Panc1 (cell line): Measurements from ENCODE around the gene ST8SIA6. TPM values are rescaled to one million over a fixed set of nuclear protein-coding genes. Genes with fewer than 3 reads are reported as not detected.

ENCODE experiments used
- ATAC-seq: fragments of 200-7000 bp; cut with Tn5 transposase; 2 replicates; pipeline ENCODE4 v1.9.1; 2020; ENCODE audit warnings: mild to moderate bottlenecking, moderate library complexity
- BruUV-seq: library from RNA; stranded (reverse); fragments of 400-500 nt; replicated peaks from 2 replicates; lab custom pipeline; 2021; lab: Mats Ljungman, UMichigan
- CTCF ChIA-PET: fragments of 300-600 bp; sonication (Branson Sonifier 250); formaldehyde crosslinking; loops from one replicate; lab custom pipeline; 2022; ENCODE audit warnings: antibody characterized with exemption; lab: Charles Lee
- POLR2A ChIA-PET: fragments of 300-600 bp; sonication (Branson Sonifier 250); formaldehyde crosslinking; loops from one replicate; lab custom pipeline; 2022; ENCODE audit warnings: antibody characterized with exemption; lab: Charles Lee
- DNase-seq: peaks from one replicate; pipeline ENCODE4 v3.0.0-alpha.2; 2010; ENCODE audit warnings: low read depth, low spot score
- H3K27ac ChIP-seq: 2 replicates; pipeline ENCODE4 v1.5.1; 2011; ENCODE audit warnings: mild to moderate bottlenecking, low read length, inconsistent platforms
- H3K27me3 ChIP-seq: fragments of 200-500 bp; sonication (Bioruptor generic); 2 replicates; pipeline ENCODE4 v1.6.0; 2014; ENCODE audit warnings: low read length, inconsistent platforms; ENCODE audit not compliant: control insufficient read depth, insufficient read depth
- H3K36me3 ChIP-seq: fragments of 200-500 bp; sonication (Bioruptor generic); 2 replicates; pipeline ENCODE4 v1.5.1; 2014; ENCODE audit warnings: inconsistent platforms, mild to moderate bottlenecking, low read length, moderate library complexity; ENCODE audit not compliant: control insufficient read depth, insufficient read depth
- H3K4me1 ChIP-seq: 2 replicates; pipeline ENCODE4 v1.5.1; 2011; ENCODE audit warnings: inconsistent platforms, mild to moderate bottlenecking, low read length, moderate library complexity; ENCODE audit not compliant: control insufficient read depth, insufficient read depth
- H3K4me3 ChIP-seq, 2 experiments: 2 replicates each; pipeline ENCODE4 v1.5.1; 2011 to 2012; ENCODE audit warnings: low read depth in 2 of 2, low read length in 2 of 2, mild to moderate bottlenecking in 2 of 2, inconsistent platforms in 1 of 2, moderate library complexity in 1 of 2
- H3K9me3 ChIP-seq: fragments of 200-500 bp; sonication (Bioruptor generic); 2 replicates; pipeline ENCODE4 v1.5.1; 2014; ENCODE audit warnings: low read depth, mild to moderate bottlenecking, inconsistent platforms, low read length, moderate library complexity; ENCODE audit not compliant: control insufficient read depth, insufficient read depth
- CTCF ChIP-seq: fragments of 450-650 bp; IDR thresholded peaks from 2 replicates; pipeline ENCODE4 v1.5.1; 2017; ENCODE audit warnings: mild to moderate bottlenecking
- POLR2AphosphoS5 ChIP-seq: IDR thresholded peaks from 2 replicates; pipeline ENCODE4 v1.6.1; 2012; ENCODE audit warnings: mild to moderate bottlenecking, low read depth, low read length, moderate library complexity
- REST ChIP-seq, 2 experiments: IDR thresholded peaks; 2 replicates each; pipeline ENCODE4 v1.6.1; 2011 to 2012; ENCODE audit warnings: low read depth in 2 of 2, control low read depth in 1 of 2, low read length in 1 of 2, mild to moderate bottlenecking in 1 of 2, moderate library complexity in 1 of 2; ENCODE audit not compliant: insufficient read depth in 1 of 2
- SIN3A ChIP-seq: IDR thresholded peaks from 2 replicates; pipeline ENCODE4 v1.6.1; 2012; ENCODE audit warnings: low read depth, mild to moderate bottlenecking, low read length, moderate library complexity, borderline replicate concordance; ENCODE audit not compliant: insufficient read depth
- TCF7L2 ChIP-seq: IDR thresholded peaks from 2 replicates; pipeline ENCODE4 v1.6.1; 2011; ENCODE audit warnings: mild to moderate bottlenecking, low read depth, low read length, inconsistent platforms
- in situ Hi-C: cut with HindIII; loops from 2 replicates; pipeline ENCODE4 v1.10.0; 2016; ENCODE audit warnings: low sequenced_read_pairs, low pct_unique_long_range_greater_than_20kb
- intact Hi-C: fragments of 100-400 bp; cut with micrococcal nuclease; formaldehyde crosslinking; loops from one replicate; pipeline ENCODE4 v1.10.0; 2022; ENCODE audit not compliant: unreplicated experiment
- total RNA-seq: library from RNA; stranded (reverse); gene quantifications from one replicate; pipeline ENCODE4 v1.2.1, GENCODE V29; 2021; ENCODE audit not compliant: unreplicated experiment

ST8SIA6 gene
- total RNA-seq, 1 experiment from 2014 or later = 0.82 TPM

GRCh38 chr10:17414484-17414883, 39.9 kb downstream of the ST8SIA6 start:
- no peaks in the 10 kb centered on the region for H3K4me1 ChIP-seq
- BruUV-seq = no TSS peak
- no peaks in the 10 kb centered on the region for H3K36me3 ChIP-seq
- no peak for DNase-seq
- H3K4me3 ChIP-seq = no peak overlapping the region
- in situ Hi-C loops (no loop called here), intact Hi-C loops (no loop called here)
- ChIA-PET POLR2A (no interaction called here), CTCF (no interaction called here)
- H3K27ac ChIP-seq = no peak overlapping the region
- no peaks in the 10 kb centered on the region for H3K27me3 ChIP-seq
- no peaks in the 10 kb centered on the region for H3K9me3 ChIP-seq
- no peak for TF ChIP-seq CTCF
- no peak for TF ChIP-seq SIN3A
- TF ChIP-seq TCF7L2 = no peak
- no peak for TF ChIP-seq REST (IDR thresholded peaks at IDR 0.05; ENCODE audit: insufficient read depth in 1 of 2, low read depth in 2 of 2, low read length in 1 of 2)
- TF ChIP-seq POLR2AphosphoS5 = no peak
- no peak for ATAC-seq

GRCh38 chr10:17413876-17414275, 40.5 kb downstream of the ST8SIA6 start:
- Histone ChIP-seq H3K9me3 (no peaks in the 10 kb centered on the region), H3K4me1 (no peaks in the 10 kb centered on the region), H3K4me3 (no peak overlapping the region), H3K27me3 (no peaks in the 10 kb centered on the region), H3K36me3 (no peaks in the 10 kb centered on the region), H3K27ac (no peak overlapping the region)
- no peak for ATAC-seq
- no TSS peak for BruUV-seq
- no peak for TF ChIP-seq TCF7L2
- intact Hi-C loops (no loop called here), in situ Hi-C loops (no loop called here)
- POLR2A ChIA-PET = no interaction called here
- CTCF ChIA-PET = no interaction called here
- no peak for DNase-seq

GRCh38 chr10:17412323-17412722, 42.1 kb downstream of the ST8SIA6 start:
- Histone ChIP-seq H3K27ac (no peak overlapping the region), H3K9me3 (no peaks in the 10 kb centered on the region), H3K4me1 (no peaks in the 10 kb centered on the region), H3K4me3 (no peak overlapping the region), H3K27me3 (no peaks in the 10 kb centered on the region), H3K36me3 (no peaks in the 10 kb centered on the region)
- ChIA-PET CTCF (no interaction called here), POLR2A (no interaction called here)
- BruUV-seq = no TSS peak
- TF ChIP-seq POLR2AphosphoS5 (no peak), CTCF (peak; percentile 33)
- intact Hi-C loops (no loop called here), in situ Hi-C loops (no loop called here)
- DNase-seq (no peak), ATAC-seq (no peak; the same call in 1 of the 2 replicates)
